Activated CD4-positive, CD25-positive, alpha-beta regulatory T cell treated with anti-CD3 and anti-CD28 coated beads, Interleukin-2, amount 50 U/mL, for 72 hours (primary cell): ENCODE measurements around the gene SEMA5B.

ENCODE experiments used
- DNase-seq: peaks from one replicate; pipeline ENCODE4 v3.0.0; 2021

SEMA5B gene

DNA sequence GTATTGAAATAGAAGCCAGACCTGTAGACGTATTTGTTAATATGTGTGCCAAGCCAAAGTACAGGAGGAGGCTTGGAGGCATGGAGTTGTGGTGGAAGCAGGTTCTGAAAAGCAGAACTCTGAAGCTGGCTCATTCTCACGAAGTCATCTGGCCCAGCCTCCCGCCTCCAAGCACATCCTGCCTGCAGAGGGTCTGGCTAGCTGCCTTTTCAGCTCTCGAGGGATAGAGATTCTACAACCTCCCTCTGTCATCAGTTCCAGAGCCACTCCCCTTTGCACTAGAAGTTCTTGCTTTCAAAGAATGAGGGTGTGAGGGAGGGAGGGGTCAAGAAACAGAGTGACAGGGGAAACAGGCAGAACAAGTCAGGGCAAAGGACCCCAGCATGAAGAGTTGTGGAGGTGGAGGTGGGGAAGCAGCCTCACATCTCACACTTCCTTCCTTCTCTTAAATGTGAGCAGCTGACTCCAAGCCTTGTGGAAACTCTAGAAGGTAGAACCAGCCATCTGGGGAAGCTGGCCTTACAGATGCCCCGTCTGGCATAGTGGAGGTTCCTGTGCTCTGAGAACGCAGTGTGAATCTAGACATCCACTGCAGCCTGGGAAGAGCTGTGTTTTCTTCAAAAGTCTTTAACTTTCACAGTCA, 137.4 kb downstream of the SEMA5B start:
- DNase-seq = no peak

GRCh38 chr3:122886946-122887345, 140.6 kb downstream of the SEMA5B start:
- DNase-seq = no peak

DNA sequence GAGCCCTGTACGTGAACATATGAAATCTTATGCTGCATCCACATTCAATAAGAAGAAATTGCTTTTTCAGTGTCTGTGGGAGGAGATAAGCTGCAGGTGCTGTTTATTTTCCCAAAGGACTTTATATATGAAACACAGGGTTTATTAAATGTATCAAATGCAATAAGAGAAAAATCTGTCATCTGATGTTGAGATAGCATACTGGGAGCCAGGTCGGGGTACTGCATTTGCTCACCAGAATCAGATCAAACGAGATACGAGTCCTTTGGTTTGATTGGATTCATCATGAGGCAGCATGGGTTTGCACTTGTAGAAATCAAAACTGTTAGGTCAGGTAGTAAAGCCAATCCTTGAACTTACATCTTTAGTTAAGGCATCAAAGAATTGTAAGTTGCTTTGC, 141.3 kb downstream of the SEMA5B start:
- DNase-seq = no peak

GRCh38 chr3:122882361-122882947, 145.1 kb downstream of the SEMA5B start:
- no peak for DNase-seq

- DNase-seq = no peak
Measured at GRCh38 chr3:122880624-122881023, 146.9 kb downstream of the SEMA5B start.

DNA sequence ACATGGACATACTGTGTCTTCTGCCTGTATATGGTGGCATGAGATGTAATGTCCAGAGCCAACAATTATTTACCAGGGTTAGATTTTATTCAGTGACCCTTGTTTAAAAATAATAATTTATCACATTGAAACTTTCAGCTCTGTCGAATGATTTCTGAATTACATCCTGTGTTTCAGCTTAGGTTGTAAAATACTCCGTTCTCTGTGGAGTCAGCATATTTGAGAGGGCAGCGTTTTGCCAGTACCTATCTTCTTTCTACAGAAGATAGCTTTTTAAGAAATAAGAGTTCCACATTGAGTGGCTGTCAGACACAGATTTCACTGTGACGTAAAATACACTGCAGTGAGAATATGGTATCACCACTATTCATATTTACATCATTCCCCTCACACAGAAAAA, 147.4 kb downstream of the SEMA5B start:
- no peak for DNase-seq

DNA sequence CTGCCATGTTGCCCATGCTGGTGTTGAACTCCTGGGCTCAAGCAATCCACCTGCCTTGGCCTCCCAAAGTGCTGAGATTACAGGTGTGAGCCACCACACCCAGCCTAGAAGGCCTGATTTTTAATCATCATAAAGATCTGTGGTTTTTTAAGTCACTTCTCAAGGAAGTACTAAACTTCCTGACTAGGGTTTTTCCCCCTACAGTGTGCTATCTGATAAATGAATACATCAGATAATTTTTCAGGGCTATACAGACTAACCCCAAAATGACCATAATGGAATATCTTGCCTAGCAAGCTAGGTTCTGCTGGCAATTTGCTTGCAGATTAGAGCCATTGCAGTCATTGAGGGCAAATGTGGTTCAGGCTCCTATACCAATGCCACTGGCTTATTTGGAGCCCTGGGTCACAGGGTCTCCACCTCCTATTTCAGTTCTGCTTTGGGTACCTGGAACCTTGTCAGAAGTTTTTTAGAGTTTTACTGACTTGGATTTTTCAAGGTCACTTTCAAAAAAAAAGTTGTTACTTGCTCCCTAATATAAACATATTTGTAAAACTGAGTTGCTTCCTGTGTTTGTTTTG, 151.9 kb downstream of the SEMA5B start:
- DNase-seq = no peak

DNA sequence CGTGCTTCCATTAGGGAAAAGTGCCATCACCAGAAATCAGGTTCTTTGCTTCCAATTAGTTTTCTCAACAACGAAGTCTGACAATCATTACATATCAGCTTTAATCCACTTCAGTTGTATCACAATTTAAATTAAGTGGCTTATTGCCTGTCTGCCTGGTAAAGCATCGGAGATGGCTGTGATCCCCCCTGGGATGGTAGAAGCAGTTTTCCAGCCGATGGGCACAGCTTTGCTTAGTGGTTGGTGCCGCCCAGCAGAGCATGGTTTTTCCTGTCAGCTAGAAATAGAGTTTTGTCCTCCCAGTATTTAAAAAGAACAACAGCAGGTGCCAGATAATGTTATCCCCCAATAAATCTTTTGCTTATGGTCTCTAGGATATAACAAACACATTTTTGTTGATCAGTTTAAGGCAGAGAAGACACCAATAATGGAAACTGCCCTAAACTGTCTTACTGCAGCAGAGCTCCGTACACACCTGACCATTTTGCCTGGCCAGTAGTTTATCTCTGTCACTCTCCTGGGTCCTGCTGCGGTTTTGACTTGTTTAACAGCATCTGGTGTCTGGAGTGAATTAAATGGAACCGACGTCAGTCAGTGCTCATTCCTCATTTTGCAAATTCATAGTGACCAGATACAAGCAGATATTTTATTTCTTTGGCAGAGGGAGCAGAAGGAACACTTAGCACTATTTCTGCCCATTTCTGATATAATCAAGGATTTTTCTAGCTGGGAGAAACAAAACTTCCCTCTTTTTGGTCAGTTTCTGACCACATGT, 153.6 kb downstream of the SEMA5B start:
- DNase-seq = no peak

GRCh38 chr3:122868322-122868721, 159.2 kb downstream of the SEMA5B start:
- no peak for DNase-seq

- DNase-seq = no peak
Measured at GRCh38 chr3:122864498-122864897, 163.1 kb downstream of the SEMA5B start.

GRCh38 chr3:122862381-122862780, 165.2 kb downstream of the SEMA5B start:
- DNase-seq = no peak
